Measurements from ENCODE around the gene TBX2.

Gene TBX2

GRCh38 chr17:61387511-61388305 is 11.9 kb upstream of the TBX2 start:
- DNase-seq (ENCODE audit: low spot score), result no peak

- no peak for DNase-seq (ENCODE audit: low spot score)
Measured at GRCh38 chr17:61388561-61389356, 10.9 kb upstream of the TBX2 start.

- DNase-seq (ENCODE audit: low spot score), result no peak
Measured at GRCh38 chr17:61389670-61390478, 9.8 kb upstream of the TBX2 start.

GRCh38 chr17:61390479-61390791 is 9.2 kb upstream of the TBX2 start:
- DNase-seq (ENCODE audit: low spot score), result no peak

- DNase-seq (ENCODE audit: low spot score), result no peak
Measured at GRCh38 chr17:61391595-61392291, 7.9 kb upstream of the TBX2 start.

GRCh38 chr17:61392679-61393078 is 7.0 kb upstream of the TBX2 start:
- DNase-seq (ENCODE audit: low spot score), result no peak

GRCh38 chr17:61393550-61393903 is 6.1 kb upstream of the TBX2 start:
- peak; percentile 32 for DNase-seq (ENCODE audit: low spot score)

GRCh38 chr17:61393904-61394629 is 5.6 kb upstream of the TBX2 start:
- no peak for DNase-seq (ENCODE audit: low spot score)

- no peak for DNase-seq (ENCODE audit: low spot score)
Measured at GRCh38 chr17:61394630-61395408, 4.8 kb upstream of the TBX2 start.

GRCh38 chr17:61395409-61395982 is 4.1 kb upstream of the TBX2 start:
- DNase-seq (ENCODE audit: low spot score), result no peak

- no peak for DNase-seq (ENCODE audit: low spot score)
Measured at GRCh38 chr17:61395983-61396585, 3.6 kb upstream of the TBX2 start.

- no peak for DNase-seq (ENCODE audit: low spot score)
Measured at GRCh38 chr17:61396586-61397085, 3.0 kb upstream of the TBX2 start.

GRCh38 chr17:61397086-61397842 is 2.4 kb upstream of the TBX2 start:
- DNase-seq (ENCODE audit: low spot score), result no peak

GRCh38 chr17:61398721-61399130 is 917 bp upstream of the TBX2 start:
- peak; percentile 27 for DNase-seq (ENCODE audit: low spot score)

- DNase-seq (ENCODE audit: low spot score), result peak; percentile 38
Measured at GRCh38 chr17:61400066-61400716, 548 bp downstream of the TBX2 start.

- no peak for DNase-seq (ENCODE audit: low spot score)
Measured at GRCh38 chr17:61400717-61401388, 1.2 kb downstream of the TBX2 start.

GRCh38 chr17:61401389-61402072 is 1.9 kb downstream of the TBX2 start:
- DNase-seq (ENCODE audit: low spot score), result no peak

Measured in LoVo (cell line).